Liver (tissue), 9 donors: ENCODE measurements around the gene FMO4. TPM values are rescaled to one million over a fixed set of nuclear protein-coding genes. Genes with fewer than 3 reads are reported as not detected.

Experiments
- DNase-seq: peaks from one replicate; pipeline ENCODE4 v3.0.0-alpha.2; 2017; ENCODE audit warnings: low spot score
- H3K27ac ChIP-seq, 2 donors: one replicate each; pipeline ENCODE4 v1.7.0; 2013; ENCODE audit warnings: inconsistent platforms in 2 of 2, low read length in 2 of 2, control low read depth in 1 of 2, low read depth in 1 of 2, mild to moderate bottlenecking in 1 of 2
- H3K27me3 ChIP-seq, 4 donors: one replicate each; pipeline versions ENCODE4 v1.6.1 to v1.7.0; 2013; ENCODE audit warnings: low read length in 3 of 4, inconsistent platforms in 1 of 4, mild to moderate bottlenecking in 1 of 4, moderate library complexity in 1 of 4; ENCODE audit not compliant: control insufficient read depth in 4 of 4, insufficient read depth in 4 of 4
- H3K36me3 ChIP-seq, 4 donors: one replicate each; pipeline versions ENCODE4 v1.6.1 to v1.7.0; 2013; ENCODE audit warnings: low read length in 3 of 4, mild to moderate bottlenecking in 3 of 4, low read depth in 1 of 4, moderate library complexity in 1 of 4; ENCODE audit not compliant: control insufficient read depth in 4 of 4, insufficient read depth in 3 of 4
- H3K4me1 ChIP-seq, 4 donors: one replicate each; pipeline versions ENCODE4 v1.6.1 to v1.7.0; 2013; ENCODE audit warnings: low read length in 3 of 4, mild to moderate bottlenecking in 3 of 4, moderate library complexity in 1 of 4; ENCODE audit not compliant: control insufficient read depth in 4 of 4, insufficient read depth in 4 of 4
- H3K4me3 ChIP-seq, 3 donors: one replicate each; pipeline versions ENCODE4 v1.6.1 to v1.7.0; 2013; ENCODE audit warnings: low read length in 3 of 3, control low read depth in 1 of 3, low read depth in 1 of 3, mild to moderate bottlenecking in 1 of 3
- H3K9ac ChIP-seq, 2 donors: one replicate each; pipeline ENCODE4 v1.7.0; 2013; ENCODE audit warnings: low read length in 2 of 2, mild to moderate bottlenecking in 2 of 2, moderate library complexity in 2 of 2, control low read depth in 1 of 2, low read depth in 1 of 2
- H3K9me3 ChIP-seq, 4 donors: one replicate each; pipeline versions ENCODE4 v1.6.1 to v1.7.0; 2013; ENCODE audit warnings: low read length in 3 of 4; ENCODE audit not compliant: control insufficient read depth in 4 of 4
- ATF3 ChIP-seq: IDR thresholded peaks from 2 replicates; pipeline ENCODE4 v1.6.1; 2016; ENCODE audit warnings: antibody characterized with exemption
- EGR1 ChIP-seq, 2 donors: IDR thresholded peaks; 2 replicates each; pipeline ENCODE4 v1.6.1; 2016 to 2018; ENCODE audit warnings: antibody characterized with exemption in 2 of 2, low read depth in 2 of 2
- FOXA1 ChIP-seq: IDR thresholded peaks from 2 replicates; pipeline ENCODE4 v1.6.1; 2016; ENCODE audit warnings: antibody characterized with exemption
- FOXA2 ChIP-seq: IDR thresholded peaks from 2 replicates; pipeline ENCODE4 v1.6.1; 2016; ENCODE audit warnings: antibody characterized with exemption
- GABPA ChIP-seq, 2 donors: IDR thresholded peaks in 1 of 2; conservative IDR thresholded peaks in 1 of 2; 2 replicates each; pipeline ENCODE4 v1.6.1; 2016; ENCODE audit warnings: antibody characterized with exemption in 2 of 2, mild to moderate bottlenecking in 1 of 2, moderate library complexity in 1 of 2
- HNF4A ChIP-seq, 2 donors: conservative IDR thresholded peaks; 2 replicates each; pipeline ENCODE4 v1.6.1; 2016; ENCODE audit warnings: antibody characterized with exemption in 2 of 2, mild to moderate bottlenecking in 2 of 2
- HNF4G ChIP-seq: IDR thresholded peaks from 2 replicates; pipeline ENCODE4 v1.6.1; 2016; ENCODE audit warnings: antibody characterized with exemption
- JUND ChIP-seq, 2 donors: IDR thresholded peaks; 2 replicates each; pipeline ENCODE4 v1.6.1; 2016; ENCODE audit warnings: antibody characterized with exemption in 2 of 2
- NR2F2 ChIP-seq: IDR thresholded peaks from 2 replicates; pipeline ENCODE4 v1.6.1; 2016; ENCODE audit warnings: antibody characterized with exemption
- RAD21 ChIP-seq, 2 donors: IDR thresholded peaks; 2 replicates each; pipeline ENCODE4 v1.6.1; 2016; ENCODE audit warnings: antibody characterized with exemption in 2 of 2, mild to moderate bottlenecking in 2 of 2
- RXRA ChIP-seq, 2 donors: IDR thresholded peaks; 2 replicates each; pipeline ENCODE4 v1.6.1; 2017 to 2018; ENCODE audit warnings: antibody characterized with exemption in 2 of 2, mild to moderate bottlenecking in 1 of 2
- SP1 ChIP-seq: IDR thresholded peaks from 2 replicates; pipeline ENCODE4 v1.6.1; 2018; ENCODE audit warnings: antibody characterized with exemption, mild to moderate bottlenecking
- TAF1 ChIP-seq: conservative IDR thresholded peaks from 2 replicates; pipeline ENCODE4 v1.6.1; 2016; ENCODE audit warnings: antibody characterized with exemption, mild to moderate bottlenecking
- YY1 ChIP-seq: IDR thresholded peaks from 2 replicates; pipeline ENCODE4 v1.6.1; 2016; ENCODE audit warnings: antibody characterized with exemption, mild to moderate bottlenecking
- WGBS: extraction: QIAGEN DNeasy Blood & Tissue Kit; methylation state at CpG from one replicate; pipeline ENCODE4 v1.1.7; 2013; 5-methylcytosine and 5-hydroxymethylcytosine counted together
- polyA plus RNA-seq, 2 donors: library from polyadenylated mRNA; stranded (reverse) in 1 of 2; unstranded in 1 of 2; fragments of 200-250 nt in 1 of 2; fragments of >200 nt in 1 of 2; fragmentation: Nextera tagmentation in 1 of 2; extraction: Ambion mirVana in 1 of 2; gene quantifications; one replicate each; pipeline versions ENCODE4 v1.2.1 to v1.2.3, GENCODE V29; 2013 to 2015
- total RNA-seq, 2 donors: library from RNA; depleted of rRNA; stranded (reverse); fragments of >200 nt; gene quantifications; one replicate each; pipeline ENCODE4 v1.2.3, GENCODE V29; 2014
- TF ChIP-seq, protein P1 (sequence below): IDR thresholded peaks from 2 replicates; pipeline ENCODE4 v1.6.1; 2016; ENCODE audit warnings: antibody characterized with exemption
- TF ChIP-seq, protein P2 (sequence below): fragments of 150-350 bp; IDR thresholded peaks from 2 replicates; pipeline ENCODE4 v1.5.1; 2017; ENCODE audit warnings: improper control_type of control experiment, low read depth, low read length; ENCODE audit not compliant: missing input control
- TF ChIP-seq, protein P3 (sequence below): IDR thresholded peaks from 2 replicates; pipeline ENCODE4 v1.6.1; 2016; ENCODE audit warnings: antibody characterized with exemption
- TF ChIP-seq, protein P4 (sequence below): IDR thresholded peaks from 2 replicates; pipeline ENCODE4 v1.6.1; 2016; ENCODE audit warnings: antibody characterized with exemption, mild to moderate bottlenecking
- donor health status: healthy.
- donor health status: healthy.
- donor health status: healthy.
- donor health status: healthy.
- donor health status: healthy.

Gene FMO4
- total and polyA plus RNA-seq, 4 donors, result 7.2 to 26.9 (median 9.3) TPM

DNA sequence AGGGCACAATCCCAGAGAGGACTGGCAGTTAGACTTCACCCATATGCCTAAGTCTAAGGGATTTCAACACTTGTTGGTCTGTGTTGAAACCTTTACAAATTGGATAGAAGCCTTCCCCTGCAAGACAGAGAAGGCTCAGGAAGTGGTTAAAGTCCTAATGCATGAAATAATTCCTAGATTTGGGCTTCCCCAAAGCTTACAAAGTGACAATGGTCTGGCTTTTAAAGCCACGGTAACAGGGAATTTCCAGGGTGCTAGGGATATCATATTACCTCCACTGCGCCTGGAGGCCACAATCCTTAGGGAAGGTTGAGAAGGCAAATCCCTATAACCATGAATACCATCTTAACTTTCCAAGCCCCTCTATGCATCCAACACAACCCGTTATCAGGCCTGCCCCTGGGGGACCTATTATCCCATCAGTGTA lies 3.3 kb upstream of the FMO4 start:
- TF ChIP-seq RXRA (IDR thresholded peaks at IDR 0.05) (peak in 1 of 2 donors; percentile 11), YY1 (no peak), EGR1 (IDR thresholded peaks at IDR 0.05; ENCODE audit: low read depth in 2 of 2) (no peak), NR2F2 (no peak), TAF1 (no peak), SP1 (peak; percentile 46), HNF4A (conservative IDR thresholded peaks at IDR 0.05) (peak; percentile 86 to 92), FOXA2 (no peak), GABPA (IDR thresholded peaks at IDR 0.05 in 1 of 2, conservative IDR thresholded peaks at IDR 0.05 in 1 of 2) (no peak), HNF4G (peak; percentile 63), ATF3 (no peak), JUND (IDR thresholded peaks at IDR 0.05) (no peak), RAD21 (IDR thresholded peaks at IDR 0.05) (peak in 1 of 2 donors; percentile 37), FOXA1 (no peak)
- TF ChIP-seq, protein P1, sequence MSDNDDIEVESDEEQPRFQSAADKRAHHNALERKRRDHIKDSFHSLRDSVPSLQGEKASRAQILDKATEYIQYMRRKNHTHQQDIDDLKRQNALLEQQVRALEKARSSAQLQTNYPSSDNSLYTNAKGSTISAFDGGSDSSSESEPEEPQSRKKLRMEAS, result no peak
- TF ChIP-seq, protein P2, sequence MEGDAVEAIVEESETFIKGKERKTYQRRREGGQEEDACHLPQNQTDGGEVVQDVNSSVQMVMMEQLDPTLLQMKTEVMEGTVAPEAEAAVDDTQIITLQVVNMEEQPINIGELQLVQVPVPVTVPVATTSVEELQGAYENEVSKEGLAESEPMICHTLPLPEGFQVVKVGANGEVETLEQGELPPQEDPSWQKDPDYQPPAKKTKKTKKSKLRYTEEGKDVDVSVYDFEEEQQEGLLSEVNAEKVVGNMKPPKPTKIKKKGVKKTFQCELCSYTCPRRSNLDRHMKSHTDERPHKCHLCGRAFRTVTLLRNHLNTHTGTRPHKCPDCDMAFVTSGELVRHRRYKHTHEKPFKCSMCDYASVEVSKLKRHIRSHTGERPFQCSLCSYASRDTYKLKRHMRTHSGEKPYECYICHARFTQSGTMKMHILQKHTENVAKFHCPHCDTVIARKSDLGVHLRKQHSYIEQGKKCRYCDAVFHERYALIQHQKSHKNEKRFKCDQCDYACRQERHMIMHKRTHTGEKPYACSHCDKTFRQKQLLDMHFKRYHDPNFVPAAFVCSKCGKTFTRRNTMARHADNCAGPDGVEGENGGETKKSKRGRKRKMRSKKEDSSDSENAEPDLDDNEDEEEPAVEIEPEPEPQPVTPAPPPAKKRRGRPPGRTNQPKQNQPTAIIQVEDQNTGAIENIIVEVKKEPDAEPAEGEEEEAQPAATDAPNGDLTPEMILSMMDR, result no peak
- TF ChIP-seq, protein P3, sequence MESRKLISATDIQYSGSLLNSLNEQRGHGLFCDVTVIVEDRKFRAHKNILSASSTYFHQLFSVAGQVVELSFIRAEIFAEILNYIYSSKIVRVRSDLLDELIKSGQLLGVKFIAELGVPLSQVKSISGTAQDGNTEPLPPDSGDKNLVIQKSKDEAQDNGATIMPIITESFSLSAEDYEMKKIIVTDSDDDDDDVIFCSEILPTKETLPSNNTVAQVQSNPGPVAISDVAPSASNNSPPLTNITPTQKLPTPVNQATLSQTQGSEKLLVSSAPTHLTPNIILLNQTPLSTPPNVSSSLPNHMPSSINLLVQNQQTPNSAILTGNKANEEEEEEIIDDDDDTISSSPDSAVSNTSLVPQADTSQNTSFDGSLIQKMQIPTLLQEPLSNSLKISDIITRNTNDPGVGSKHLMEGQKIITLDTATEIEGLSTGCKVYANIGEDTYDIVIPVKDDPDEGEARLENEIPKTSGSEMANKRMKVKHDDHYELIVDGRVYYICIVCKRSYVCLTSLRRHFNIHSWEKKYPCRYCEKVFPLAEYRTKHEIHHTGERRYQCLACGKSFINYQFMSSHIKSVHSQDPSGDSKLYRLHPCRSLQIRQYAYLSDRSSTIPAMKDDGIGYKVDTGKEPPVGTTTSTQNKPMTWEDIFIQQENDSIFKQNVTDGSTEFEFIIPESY, result no peak
- TF ChIP-seq, protein P4, sequence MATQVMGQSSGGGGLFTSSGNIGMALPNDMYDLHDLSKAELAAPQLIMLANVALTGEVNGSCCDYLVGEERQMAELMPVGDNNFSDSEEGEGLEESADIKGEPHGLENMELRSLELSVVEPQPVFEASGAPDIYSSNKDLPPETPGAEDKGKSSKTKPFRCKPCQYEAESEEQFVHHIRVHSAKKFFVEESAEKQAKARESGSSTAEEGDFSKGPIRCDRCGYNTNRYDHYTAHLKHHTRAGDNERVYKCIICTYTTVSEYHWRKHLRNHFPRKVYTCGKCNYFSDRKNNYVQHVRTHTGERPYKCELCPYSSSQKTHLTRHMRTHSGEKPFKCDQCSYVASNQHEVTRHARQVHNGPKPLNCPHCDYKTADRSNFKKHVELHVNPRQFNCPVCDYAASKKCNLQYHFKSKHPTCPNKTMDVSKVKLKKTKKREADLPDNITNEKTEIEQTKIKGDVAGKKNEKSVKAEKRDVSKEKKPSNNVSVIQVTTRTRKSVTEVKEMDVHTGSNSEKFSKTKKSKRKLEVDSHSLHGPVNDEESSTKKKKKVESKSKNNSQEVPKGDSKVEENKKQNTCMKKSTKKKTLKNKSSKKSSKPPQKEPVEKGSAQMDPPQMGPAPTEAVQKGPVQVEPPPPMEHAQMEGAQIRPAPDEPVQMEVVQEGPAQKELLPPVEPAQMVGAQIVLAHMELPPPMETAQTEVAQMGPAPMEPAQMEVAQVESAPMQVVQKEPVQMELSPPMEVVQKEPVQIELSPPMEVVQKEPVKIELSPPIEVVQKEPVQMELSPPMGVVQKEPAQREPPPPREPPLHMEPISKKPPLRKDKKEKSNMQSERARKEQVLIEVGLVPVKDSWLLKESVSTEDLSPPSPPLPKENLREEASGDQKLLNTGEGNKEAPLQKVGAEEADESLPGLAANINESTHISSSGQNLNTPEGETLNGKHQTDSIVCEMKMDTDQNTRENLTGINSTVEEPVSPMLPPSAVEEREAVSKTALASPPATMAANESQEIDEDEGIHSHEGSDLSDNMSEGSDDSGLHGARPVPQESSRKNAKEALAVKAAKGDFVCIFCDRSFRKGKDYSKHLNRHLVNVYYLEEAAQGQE, result no peak
- H3K27me3 ChIP-seq, result no peaks in the 10 kb centered on the region

More for the DNA sequence above, 3.3 kb upstream of the FMO4 start:
- H3K27ac ChIP-seq, result no peak overlapping the region
- H3K9me3 ChIP-seq, result no peaks in the 10 kb centered on the region
- H3K4me3 ChIP-seq, result no peak overlapping the region
- H3K9ac ChIP-seq, result no peak overlapping the region
- WGBS, result 68% methylated on average over 3 of the region's 3 CpGs
- H3K4me1 ChIP-seq, result peaks cover 0 to 6% (median 2%) of the 10 kb centered on the region in 4 donors
- DNase-seq, result no peak
- no peaks in the 10 kb centered on the region for H3K36me3 ChIP-seq
